GM12864 (cell line): ENCODE data around the gene SLA2.

Source experiments
- DNase-seq: peaks from one replicate; pipeline ENCODE4 v3.0.0-alpha.2; 2011; ENCODE audit warnings: low read depth
- H3K4me3 ChIP-seq: 2 replicates; pipeline ENCODE4 v1.5.1; 2011; ENCODE audit warnings: mild to moderate bottlenecking, low read depth, low read length, control low read depth
- TF ChIP-seq, protein P1 (sequence below): IDR thresholded peaks from 2 replicates; pipeline ENCODE4 v1.5.1; 2011; ENCODE audit warnings: low read depth, mild to moderate bottlenecking, moderate library complexity, low read length, control low read depth, inconsistent platforms; ENCODE audit errors: missing control alignments

SLA2 gene

DNA sequence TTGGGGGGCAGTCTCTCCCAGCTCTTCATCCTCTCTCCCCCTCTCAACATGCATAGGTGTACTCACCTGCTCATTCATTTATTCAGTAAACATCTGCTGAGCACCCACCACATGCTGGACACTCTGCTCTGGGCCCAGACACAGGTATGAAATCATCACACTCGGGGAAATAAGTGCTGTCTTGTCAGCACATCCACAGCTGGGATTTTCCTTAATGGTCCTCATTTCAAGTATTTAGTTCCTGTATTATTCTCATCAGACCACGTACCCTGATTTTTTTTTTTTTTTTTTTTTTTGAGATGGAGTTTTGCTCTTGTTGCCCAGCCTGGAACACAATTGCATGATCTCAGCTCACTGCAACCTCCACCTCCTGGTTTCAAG is 21.1 kb downstream of the SLA2 start:
- TF ChIP-seq, protein P1, sequence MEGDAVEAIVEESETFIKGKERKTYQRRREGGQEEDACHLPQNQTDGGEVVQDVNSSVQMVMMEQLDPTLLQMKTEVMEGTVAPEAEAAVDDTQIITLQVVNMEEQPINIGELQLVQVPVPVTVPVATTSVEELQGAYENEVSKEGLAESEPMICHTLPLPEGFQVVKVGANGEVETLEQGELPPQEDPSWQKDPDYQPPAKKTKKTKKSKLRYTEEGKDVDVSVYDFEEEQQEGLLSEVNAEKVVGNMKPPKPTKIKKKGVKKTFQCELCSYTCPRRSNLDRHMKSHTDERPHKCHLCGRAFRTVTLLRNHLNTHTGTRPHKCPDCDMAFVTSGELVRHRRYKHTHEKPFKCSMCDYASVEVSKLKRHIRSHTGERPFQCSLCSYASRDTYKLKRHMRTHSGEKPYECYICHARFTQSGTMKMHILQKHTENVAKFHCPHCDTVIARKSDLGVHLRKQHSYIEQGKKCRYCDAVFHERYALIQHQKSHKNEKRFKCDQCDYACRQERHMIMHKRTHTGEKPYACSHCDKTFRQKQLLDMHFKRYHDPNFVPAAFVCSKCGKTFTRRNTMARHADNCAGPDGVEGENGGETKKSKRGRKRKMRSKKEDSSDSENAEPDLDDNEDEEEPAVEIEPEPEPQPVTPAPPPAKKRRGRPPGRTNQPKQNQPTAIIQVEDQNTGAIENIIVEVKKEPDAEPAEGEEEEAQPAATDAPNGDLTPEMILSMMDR = no peak
- H3K4me3 ChIP-seq = no peak overlapping the region
- DNase-seq = no peak

DNA sequence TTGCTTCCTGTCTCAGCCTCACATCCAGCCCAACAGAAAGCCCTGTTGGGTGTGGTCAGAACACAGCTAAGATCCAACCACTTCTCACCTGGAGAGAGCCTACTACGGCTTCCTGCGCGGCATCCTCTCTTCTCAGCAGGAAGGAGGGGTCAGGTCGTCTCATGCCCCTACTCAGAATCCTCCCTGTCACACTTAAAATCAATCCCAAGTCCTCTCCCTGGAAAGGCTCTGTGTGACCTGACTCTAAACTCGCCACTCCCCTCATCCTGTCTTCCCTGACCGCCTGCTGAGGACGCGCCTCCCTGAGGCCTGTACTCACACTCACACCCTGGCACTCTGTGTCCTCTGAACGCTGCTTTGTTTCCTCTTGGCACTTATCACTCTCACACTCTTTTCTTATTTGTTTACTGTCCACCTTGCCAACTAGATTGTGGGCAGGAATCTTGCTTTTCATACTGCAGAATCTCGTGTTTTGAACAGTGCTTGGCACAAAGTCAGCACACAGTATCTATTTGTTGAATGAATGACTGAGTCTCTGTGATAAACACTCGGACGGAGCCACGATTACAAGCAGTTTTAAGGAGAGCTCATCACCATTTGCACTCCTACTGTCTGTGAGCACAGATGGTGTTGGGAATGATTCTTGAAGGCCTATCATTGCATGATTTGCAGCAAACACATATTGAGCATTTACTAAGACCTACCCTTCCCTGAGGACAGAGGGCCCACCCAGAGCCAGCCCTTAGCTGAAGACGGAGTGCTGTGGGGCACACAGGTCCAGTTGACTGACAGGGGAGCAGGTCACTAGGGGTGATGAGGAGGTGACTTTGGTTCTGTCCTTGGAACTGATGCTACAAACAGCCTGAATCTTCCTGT is 21.7 kb downstream of the SLA2 start:
- TF ChIP-seq, protein P1 = no peak
- DNase-seq = no peak
- no peak overlapping the region for H3K4me3 ChIP-seq

DNA sequence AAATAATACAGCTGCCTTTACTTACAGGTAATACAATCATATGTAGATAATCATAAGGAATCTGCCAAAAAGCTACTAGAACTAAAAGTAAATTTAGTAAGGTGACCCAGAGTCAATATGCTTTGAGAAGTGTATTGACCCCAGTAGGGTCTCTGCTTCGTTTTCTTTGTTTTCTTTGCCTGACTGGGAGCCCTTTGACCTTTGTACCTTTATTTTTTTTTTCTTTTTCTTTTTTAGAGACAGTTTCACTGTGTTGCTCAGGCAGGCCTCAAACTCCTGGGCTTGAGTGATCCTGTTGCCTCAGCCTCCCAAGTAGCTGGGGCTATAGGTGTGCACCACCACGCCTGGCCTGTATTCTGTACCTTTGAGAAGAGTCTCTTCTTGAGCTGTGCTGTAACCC is 22.6 kb downstream of the SLA2 start:
- no peak overlapping the region for H3K4me3 ChIP-seq
- no peak for DNase-seq

DNA sequence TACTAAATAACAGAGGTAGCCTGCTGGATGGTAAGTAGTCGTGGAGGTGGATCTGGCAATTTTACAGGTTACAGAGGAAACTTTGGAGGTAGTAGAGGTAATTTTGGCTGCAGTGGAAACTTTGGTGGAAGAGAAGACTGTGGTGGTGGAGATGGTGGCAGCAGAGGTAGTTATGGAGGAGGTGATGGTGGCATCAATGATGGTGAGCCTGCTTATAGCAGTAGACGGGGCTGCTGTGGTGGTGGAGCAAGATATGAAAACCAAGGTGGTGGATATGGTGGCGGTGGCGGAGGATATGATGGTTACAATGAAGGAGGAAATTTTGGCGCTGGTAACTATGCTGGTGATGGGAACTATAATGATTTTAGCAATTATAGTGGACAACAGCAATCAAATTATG is 25.1 kb downstream of the SLA2 start:
- TF ChIP-seq, protein P1 = no peak
- H3K4me3 ChIP-seq = no peak overlapping the region
- no peak for DNase-seq

More for the DNA sequence above, 22.6 kb downstream of the SLA2 start:
- TF ChIP-seq, protein P1 = no peak

DNA sequence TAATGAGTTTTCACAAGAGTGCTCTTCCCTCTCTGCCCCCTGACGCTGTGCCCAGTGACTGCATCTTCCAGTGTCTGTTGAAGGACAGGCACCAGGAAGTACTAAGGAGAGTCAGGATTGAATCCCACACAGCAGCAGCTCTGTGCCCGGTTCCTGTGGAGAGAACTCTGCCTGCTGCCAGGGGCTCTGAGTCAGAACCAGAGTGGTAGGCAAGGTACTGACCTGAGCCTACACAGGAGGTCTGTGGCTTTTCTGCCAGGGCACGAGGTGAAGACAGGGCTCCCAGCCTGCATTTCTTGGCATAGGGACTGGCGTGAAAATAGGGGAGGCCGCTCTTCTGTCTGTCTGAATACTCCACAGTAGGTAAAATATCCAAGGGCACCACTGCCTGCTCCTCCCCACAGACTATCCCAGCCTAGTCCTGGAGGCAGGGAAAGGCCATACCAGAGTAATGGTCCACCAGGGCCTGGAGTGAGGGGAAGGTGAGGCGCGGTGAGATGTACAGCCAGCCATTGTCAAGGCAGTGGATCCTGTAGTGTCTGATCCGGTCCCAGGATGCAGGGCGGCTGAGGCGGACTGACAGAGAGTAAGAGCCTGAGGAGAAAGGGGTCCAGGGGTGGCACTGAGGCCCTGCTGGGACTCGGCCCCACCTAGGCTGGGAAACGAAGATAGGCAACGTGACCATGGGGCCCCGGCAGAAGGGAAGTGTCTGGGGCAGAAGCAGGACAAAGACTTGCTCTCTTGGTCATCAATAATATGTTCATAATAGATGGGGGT is 31.0 kb downstream of the SLA2 start:
- H3K4me3 ChIP-seq = no peak overlapping the region
- TF ChIP-seq, protein P1 = no peak
- no peak for DNase-seq

DNA sequence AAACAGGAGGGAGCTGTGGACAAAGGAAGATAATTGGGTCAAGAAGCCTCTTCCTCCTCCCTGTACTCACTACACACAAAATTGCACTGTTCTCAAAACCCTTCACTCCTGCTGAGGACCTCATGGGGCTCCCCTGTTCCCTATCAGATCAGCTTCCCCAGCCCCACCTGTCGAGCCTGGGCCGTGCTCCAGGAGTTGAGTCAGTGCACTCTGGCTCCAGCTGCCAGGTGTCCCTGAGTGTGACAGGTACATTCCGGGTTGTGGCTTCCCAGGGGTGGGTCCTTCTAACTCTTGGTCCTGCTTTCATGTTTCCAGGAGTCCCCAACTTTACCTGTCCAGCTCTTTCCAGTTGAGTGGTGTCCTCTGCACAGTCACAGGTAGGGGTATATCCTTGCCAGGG is 32.0 kb downstream of the SLA2 start:
- no peak for DNase-seq
- H3K4me3 ChIP-seq = no peak overlapping the region
- TF ChIP-seq, protein P1 = no peak
